Aorta (tissue), 5 donors: ENCODE data around the gene RNF123. TPM values are rescaled to one million over a fixed set of nuclear protein-coding genes. Genes with fewer than 3 reads are reported as not detected.

Experiments used
- ATAC-seq: fragments of 200-7000 bp; cut with Tn5 transposase; one replicate; pipeline ENCODE4 v1.9.1; 2022; ENCODE audit warnings: moderate library complexity; ENCODE audit not compliant: low FRiP score
- DNase-seq, 2 donors: peaks; one replicate each; pipeline ENCODE4 v3.0.0-alpha.2; 2020
- H3K27ac ChIP-seq, 2 donors: one replicate each; pipeline ENCODE4 v1.5.1; 2013; ENCODE audit warnings: low read length in 2 of 2, mild to moderate bottlenecking in 2 of 2, moderate library complexity in 2 of 2, control low read depth in 1 of 2, inconsistent platforms in 1 of 2, low read depth in 1 of 2
- H3K27me3 ChIP-seq, 2 donors: one replicate each; pipeline ENCODE4 v1.6.1; 2013; ENCODE audit warnings: control low read depth in 1 of 2, low read length in 1 of 2, mild to moderate bottlenecking in 1 of 2, moderate library complexity in 1 of 2; ENCODE audit not compliant: insufficient read depth in 2 of 2, control insufficient read depth in 1 of 2
- H3K36me3 ChIP-seq, 2 donors: one replicate each; pipeline ENCODE4 v1.6.1; 2013; ENCODE audit warnings: control low read depth in 1 of 2, low read length in 1 of 2, mild to moderate bottlenecking in 1 of 2; ENCODE audit not compliant: insufficient read depth in 2 of 2, control insufficient read depth in 1 of 2
- H3K4me1 ChIP-seq, 2 donors: one replicate each; pipeline ENCODE4 v1.6.1; 2013; ENCODE audit warnings: low read length in 2 of 2, control low read depth in 1 of 2, mild to moderate bottlenecking in 1 of 2, moderate library complexity in 1 of 2; ENCODE audit not compliant: insufficient read depth in 2 of 2, control insufficient read depth in 1 of 2
- H3K4me3 ChIP-seq, 2 donors: one replicate each; pipeline ENCODE4 v1.5.1; 2013; ENCODE audit warnings: low read length in 2 of 2, control low read depth in 1 of 2, mild to moderate bottlenecking in 1 of 2
- H3K9me3 ChIP-seq: one replicate; pipeline ENCODE4 v1.6.1; 2013; ENCODE audit warnings: mild to moderate bottlenecking, low read length; ENCODE audit not compliant: control insufficient read depth
- WGBS, 2 donors: extraction: QIAGEN DNeasy Blood & Tissue Kit; methylation state at CpG; one replicate each; pipeline ENCODE4 v1.1.7; 2013; 5-methylcytosine and 5-hydroxymethylcytosine counted together
- intact Hi-C, 2 donors: fragments of 100-400 bp; cut with DNase I; formaldehyde crosslinking; loops; one replicate each; pipeline versions ENCODE4 v1.14.2 to v1.15.0; 2022
- polyA plus RNA-seq, 2 donors: library from polyadenylated mRNA; stranded (reverse); fragments of 200-250 nt; gene quantifications; one replicate each; pipeline ENCODE4 v1.2.3, GENCODE V29; 2013
- total RNA-seq, 2 donors: library from RNA; stranded (reverse); fragmentation: NEBNext Ultra II Directional; extraction: Animal tissue kit (Norgen Biotek cat#: 25700); gene quantifications; one replicate each; pipeline ENCODE4 v1.2.1, GENCODE V29; 2021
- donor health status: healthy with polysubstance abuse.
- donor health status: Bipolar disorder and iron deficiency.
- donor health status: DM: no; HTN: no; CAD: no.
- donor health status: DM: no; HTN: no; CAD: no.
- donor health status: DM: yes; HTN: yes; CAD: no.

The RNF123 gene
- total and polyA plus RNA-seq, 4 donors: 12.5 to 38.1 (median 32.2) TPM

GRCh38 chr3:49721896-49722781 is 32.8 kb downstream of the RNF123 start:
- WGBS, 2 donors: 79% methylated on average over 26 of the region's 26 CpGs
- Histone ChIP-seq H3K9me3 (no peaks in the 10 kb centered on the region), H3K27ac (no peak overlapping the region), H3K4me3 (no peak overlapping the region), H3K27me3 (no peaks in the 10 kb centered on the region), H3K4me1 (no peaks in the 10 kb centered on the region), H3K36me3 (peaks cover 0 to 4% of the 10 kb centered on the region in 2 donors)
- DNase-seq: peak; percentile 48 to 71
- no peak for ATAC-seq
- intact Hi-C loops: loop anchor here (5.0 to 10.0 kb wide), 2 partner anchors 63 to 180 kb away; partner anchors contain the start of genes IP6K1 (in 1 of the 2) and MST1R (in 1 of the 2)

- no peaks in the 10 kb centered on the region for H3K4me1 ChIP-seq
- peak in 1 of 2 donors; percentile 68 for DNase-seq
- H3K27me3 ChIP-seq: no peaks in the 10 kb centered on the region
- 47 to 53% methylated on average over 8 of the region's 8 CpGs for WGBS, 2 donors
- H3K9me3 ChIP-seq: no peaks in the 10 kb centered on the region
- peak overlapping the region in 1 of 2 donors; percentile 92 for H3K27ac ChIP-seq
- H3K36me3 ChIP-seq: peaks cover 0 to 9% of the 10 kb centered on the region in 2 donors
- intact Hi-C loops: loop anchor here (5.0 to 10.0 kb wide), 2 partner anchors 62 to 179 kb away; partner anchors contain the start of genes IP6K1 (in 1 of the 2) and MST1R (in 1 of the 2)
- H3K4me3 ChIP-seq: peak overlapping the region; percentile 75 to 83
- no peak for ATAC-seq
These were observed 33.5 kb downstream of the RNF123 start for GRCh38 chr3:49722896-49723295.

- 0 to 1% methylated on average over 20 of the region's 20 CpGs for WGBS, 2 donors
- Histone ChIP-seq H3K9me3 (no peaks in the 10 kb centered on the region), H3K36me3 (peaks cover 0 to 11% of the 10 kb centered on the region in 2 donors), H3K4me1 (no peaks in the 10 kb centered on the region), H3K27ac (peak overlapping the region in 1 of 2 donors; percentile 92), H3K27me3 (no peaks in the 10 kb centered on the region), H3K4me3 (peak overlapping the region; percentile 75 to 83)
- no peak for ATAC-seq
- intact Hi-C loops: loop anchor here (5.0 to 10.0 kb wide), 2 partner anchors 62 to 179 kb away; partner anchors contain the start of genes IP6K1 (in 1 of the 2) and MST1R (in 1 of the 2)
- peak; percentile 74 to 83 for DNase-seq
These were observed 33.9 kb downstream of the RNF123 start for GRCh38 chr3:49723296-49723627.

GRCh38 chr3:49723628-49724551 is 34.5 kb downstream of the RNF123 start, which contains the start of gene GMPPB:
Gene GMPPB (minus strand): TSS chr3:49723951. CDS start chr3:49723726, 225 bp downstream.
- ATAC-seq (peak; percentile 95), DNase-seq (peak; percentile 99)
- Histone ChIP-seq H3K27me3 (no peaks in the 10 kb centered on the region), H3K4me1 (no peaks in the 10 kb centered on the region), H3K4me3 (peak within 1 kb of the TSS; percentile 75 to 83), H3K27ac (peak within 1 kb of the TSS in 1 of 2 donors; percentile 92), H3K9me3 (no peaks in the 10 kb centered on the region), H3K36me3 (peaks cover 0 to 11% of the 10 kb centered on the region in 2 donors)
- WGBS, 2 donors: 0% methylated on average over 92 to 102 of the region's 102 CpGs
- intact Hi-C loops: loop anchor here (5.0 to 10.0 kb wide), 2 partner anchors 61 to 178 kb away; partner anchors contain the start of genes IP6K1 (in 1 of the 2) and MST1R (in 1 of the 2)

DNA sequence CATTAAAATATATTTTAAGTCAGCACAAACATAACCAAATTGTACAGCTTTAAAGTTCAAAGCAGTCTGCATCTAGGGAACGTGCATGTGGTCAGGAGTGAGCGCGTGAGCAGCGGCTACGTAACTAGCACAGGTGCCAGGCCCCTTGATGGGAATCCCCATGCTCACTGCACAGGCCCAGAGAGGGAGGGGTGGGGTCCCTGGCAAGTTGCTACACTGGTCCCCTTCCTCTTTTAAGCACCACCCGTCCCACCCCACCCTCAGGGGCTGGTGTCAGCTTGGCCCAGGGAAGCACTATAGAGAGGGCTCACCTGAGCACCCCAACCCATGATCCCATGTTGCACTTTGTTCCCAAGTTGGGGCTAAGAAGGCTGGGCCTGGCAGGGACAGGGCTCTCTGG is 35.2 kb downstream of the RNF123 start:
- no peaks in the 10 kb centered on the region for H3K4me1 ChIP-seq
- H3K36me3 ChIP-seq: peaks cover 0 to 11% of the 10 kb centered on the region in 2 donors
- no peaks in the 10 kb centered on the region for H3K27me3 ChIP-seq
- H3K4me3 ChIP-seq: peak overlapping the region; percentile 37 to 54
- WGBS, 2 donors: 8 to 10% methylated on average over 6 of the region's 6 CpGs
- intact Hi-C loops: loop anchor here (5.0 to 10.0 kb wide), 2 partner anchors 60 to 178 kb away; partner anchors contain the start of genes IP6K1 (in 1 of the 2) and MST1R (in 1 of the 2)
- DNase-seq (peak in 1 of 2 donors; percentile 72), ATAC-seq (no peak)
- H3K27ac ChIP-seq: peak overlapping the region in 1 of 2 donors; percentile 82
- no peaks in the 10 kb centered on the region for H3K9me3 ChIP-seq

DNA sequence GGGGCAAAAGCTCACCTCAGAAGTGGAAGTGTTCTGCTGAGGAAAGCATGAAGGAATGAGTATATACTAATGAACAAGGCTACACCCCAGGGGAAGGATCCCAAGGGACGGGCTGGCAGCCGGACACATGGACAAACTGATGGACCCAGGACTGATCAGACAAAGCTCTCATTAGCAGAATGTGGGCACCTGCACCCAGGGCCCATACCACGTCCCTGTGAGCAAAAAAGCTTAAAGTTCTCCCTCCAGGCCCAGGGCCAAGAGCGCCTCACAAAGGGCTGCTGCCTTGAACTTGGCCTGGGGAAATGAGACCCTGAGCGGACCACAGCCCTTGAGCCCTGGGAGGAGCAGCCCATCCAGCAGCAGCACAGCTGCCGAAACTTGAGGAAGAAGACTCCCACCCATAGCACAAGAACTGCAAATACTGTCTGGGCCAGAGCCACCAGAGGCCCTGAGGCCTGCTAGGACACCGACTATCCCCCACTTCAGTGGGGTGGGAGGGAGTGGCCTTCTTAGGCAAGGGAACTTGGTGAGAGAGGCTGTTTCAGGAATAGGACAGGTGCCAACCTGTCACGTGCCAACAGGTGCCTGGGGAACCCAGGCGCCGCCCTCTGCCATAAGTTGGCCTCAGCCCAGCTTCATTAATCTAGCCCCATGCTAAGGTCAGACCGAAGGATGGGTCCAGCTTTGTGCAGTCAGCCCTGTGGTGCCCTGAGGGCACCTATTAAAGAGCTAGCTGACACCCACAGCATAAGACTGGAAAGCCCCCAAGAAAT is 36.7 kb downstream of the RNF123 start:
- peaks cover 0 to 11% of the 10 kb centered on the region in 2 donors for H3K36me3 ChIP-seq
- H3K27ac ChIP-seq: no peak overlapping the region
- no peaks in the 10 kb centered on the region for H3K27me3 ChIP-seq
- no peak overlapping the region for H3K4me3 ChIP-seq
- no peaks in the 10 kb centered on the region for H3K9me3 ChIP-seq
- 88 to 90% methylated on average over 11 of the region's 11 CpGs for WGBS, 2 donors
- intact Hi-C loops: loop anchor here in 1 of 2 donors (10.0 kb wide), 1 partner anchor 59 kb away; the partner anchor contains the start of gene IP6K1
- ATAC-seq: no peak
- DNase-seq: no peak
- H3K4me1 ChIP-seq: no peaks in the 10 kb centered on the region

DNA sequence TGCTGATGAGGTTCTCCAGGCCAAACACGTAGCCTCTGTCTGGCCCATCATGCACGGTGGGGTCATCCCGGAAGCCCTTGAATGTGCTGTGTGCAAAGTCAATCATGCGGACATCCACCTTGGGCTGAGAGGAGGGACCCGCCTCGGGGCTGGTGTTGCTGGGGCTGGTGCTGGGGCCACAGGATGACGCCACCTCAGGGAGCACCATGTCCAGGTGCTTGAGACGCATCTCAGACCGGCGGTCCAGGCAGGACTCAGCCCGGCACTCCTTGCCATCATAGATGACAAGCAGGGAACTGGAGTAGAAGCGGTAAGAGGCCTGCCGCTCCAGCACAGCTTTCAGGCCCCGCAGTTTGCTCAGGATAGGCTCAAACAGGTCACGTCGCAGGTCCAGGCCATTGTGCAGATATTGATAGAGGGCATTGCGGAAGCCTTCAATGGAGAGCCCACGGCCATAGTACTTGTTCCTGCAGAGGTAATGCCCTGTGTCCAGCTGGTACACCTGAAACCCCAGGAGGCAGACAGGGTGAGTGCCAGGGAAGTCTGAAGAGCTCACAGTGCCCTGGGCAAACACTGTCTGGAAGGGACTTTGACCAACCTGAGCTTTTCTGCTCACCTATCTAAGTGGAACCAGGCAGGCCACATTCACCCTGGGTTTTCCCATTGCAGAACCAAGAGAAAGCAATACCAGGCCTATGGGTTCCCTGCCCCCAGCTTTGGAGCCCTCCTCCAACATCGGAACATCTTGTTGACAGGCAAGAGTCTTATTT is 38.0 kb downstream of the RNF123 start:
- WGBS, 2 donors: 91% methylated on average over 19 of the region's 19 CpGs
- no peak for ATAC-seq
- no peak for DNase-seq
- no peak overlapping the region for H3K4me3 ChIP-seq
- no peak overlapping the region for H3K27ac ChIP-seq
- no peaks in the 10 kb centered on the region for H3K9me3 ChIP-seq
- H3K36me3 ChIP-seq: peaks cover 0 to 11% of the 10 kb centered on the region in 2 donors
- no peaks in the 10 kb centered on the region for H3K27me3 ChIP-seq
- no peaks in the 10 kb centered on the region for H3K4me1 ChIP-seq
- intact Hi-C loops: loop anchor here in 1 of 2 donors (10.0 kb wide), 1 partner anchor 57 kb away; the partner anchor contains the start of gene IP6K1
